ENCODE results near the gene RTTN. TPM values are rescaled to one million over a fixed set of nuclear protein-coding genes. Genes with fewer than 3 reads are reported as not detected.
A peak's percentile ranks its signal among the peaks of the same experiment; 100 is the strongest.

The RTTN gene
- total RNA-seq, 1 experiment from 2014 or later, result 25.9 TPM

GRCh38 chr18:69969491-69969890 lies 236.0 kb downstream of the RTTN start:
- no peak overlapping the region for H3K4me3 ChIP-seq (ENCODE audit: low read depth, low read length, poor library complexity, severe bottlenecking)
- H3K36me3 ChIP-seq (ENCODE audit: insufficient read depth, low read length, poor library complexity, severe bottlenecking), result no peaks in the 10 kb centered on the region
- no peak overlapping the region for H3K27ac ChIP-seq (ENCODE audit: low read depth, low read length, poor library complexity, severe bottlenecking)
- H3K4me1 ChIP-seq (ENCODE audit: insufficient read depth, low read length, poor library complexity, severe bottlenecking), result peaks cover 13% of the 10 kb centered on the region
- TF ChIP-seq CTCF (conservative IDR thresholded peaks at IDR 0.05; ENCODE audit: low read depth, low read length) (no peak), EZH2 (IDR thresholded peaks at IDR 0.05; ENCODE audit: borderline replicate concordance, low read depth, low read length, poor library complexity, severe bottlenecking) (no peak)
- ChIA-PET POLR2A (ENCODE audit: low non-redundant PET) (no interaction called here), CTCF (no interaction called here)
- no peaks in the 10 kb centered on the region for H3K27me3 ChIP-seq (replicated peaks; ENCODE audit: insufficient read depth, low read depth, low read length, poor library complexity)
- no TSS peak for BruUV-seq (replicated peaks)
- DNase-seq (ENCODE audit: low spot score), result peak; percentile 84
- intact Hi-C loops (cut with micrococcal nuclease; ENCODE audit: unreplicated experiment), result no loop called here
- peaks cover 4% of the 10 kb centered on the region for H3K9me3 ChIP-seq (ENCODE audit: low read depth, low read length, poor library complexity, severe bottlenecking)

- POLR2A ChIA-PET (ENCODE audit: low non-redundant PET), result no interaction called here
- H3K9me3 ChIP-seq (ENCODE audit: low read depth, low read length, poor library complexity, severe bottlenecking), result peaks cover 4% of the 10 kb centered on the region
These were observed 237.4 kb downstream of the RTTN start for GRCh38 chr18:69968039-69968438.

GRCh38 chr18:69963196-69963595 lies 242.3 kb downstream of the RTTN start:
- POLR2A ChIA-PET (ENCODE audit: low non-redundant PET), result no interaction called here
- intact Hi-C loops (cut with micrococcal nuclease; ENCODE audit: unreplicated experiment), result no loop called here

More at GRCh38 chr18:69968039-69968438, 237.4 kb downstream of the RTTN start:
- peaks cover 13% of the 10 kb centered on the region for H3K4me1 ChIP-seq (ENCODE audit: insufficient read depth, low read length, poor library complexity, severe bottlenecking)
- DNase-seq (ENCODE audit: low spot score), result no peak
- no peaks in the 10 kb centered on the region for H3K36me3 ChIP-seq (ENCODE audit: insufficient read depth, low read length, poor library complexity, severe bottlenecking)
- H3K27me3 ChIP-seq (replicated peaks; ENCODE audit: insufficient read depth, low read depth, low read length, poor library complexity), result no peaks in the 10 kb centered on the region
- BruUV-seq (replicated peaks), result no TSS peak
- H3K27ac ChIP-seq (ENCODE audit: low read depth, low read length, poor library complexity, severe bottlenecking), result no peak overlapping the region
- TF ChIP-seq CTCF (conservative IDR thresholded peaks at IDR 0.05; ENCODE audit: low read depth, low read length), result no peak
- TF ChIP-seq EZH2 (IDR thresholded peaks at IDR 0.05; ENCODE audit: borderline replicate concordance, low read depth, low read length, poor library complexity, severe bottlenecking), result no peak
- intact Hi-C loops (cut with micrococcal nuclease; ENCODE audit: unreplicated experiment), result no loop called here
- H3K4me3 ChIP-seq (ENCODE audit: low read depth, low read length, poor library complexity, severe bottlenecking), result no peak overlapping the region
- CTCF ChIA-PET, result no interaction called here

More at GRCh38 chr18:69963196-69963595, 242.3 kb downstream of the RTTN start:
- H3K4me3 ChIP-seq (ENCODE audit: low read depth, low read length, poor library complexity, severe bottlenecking), result no peak overlapping the region
- no peaks in the 10 kb centered on the region for H3K9me3 ChIP-seq (ENCODE audit: low read depth, low read length, poor library complexity, severe bottlenecking)
- no TSS peak for BruUV-seq (replicated peaks)
- no peak overlapping the region for H3K27ac ChIP-seq (ENCODE audit: low read depth, low read length, poor library complexity, severe bottlenecking)
- H3K36me3 ChIP-seq (ENCODE audit: insufficient read depth, low read length, poor library complexity, severe bottlenecking), result no peaks in the 10 kb centered on the region
- no peaks in the 10 kb centered on the region for H3K27me3 ChIP-seq (replicated peaks; ENCODE audit: insufficient read depth, low read depth, low read length, poor library complexity)
- CTCF ChIA-PET, result no interaction called here
- no peak for TF ChIP-seq EZH2 (IDR thresholded peaks at IDR 0.05; ENCODE audit: borderline replicate concordance, low read depth, low read length, poor library complexity, severe bottlenecking)
- no peak for TF ChIP-seq CTCF (conservative IDR thresholded peaks at IDR 0.05; ENCODE audit: low read depth, low read length)
- no peak for DNase-seq (ENCODE audit: low spot score)
- H3K4me1 ChIP-seq (ENCODE audit: insufficient read depth, low read length, poor library complexity, severe bottlenecking), result no peaks in the 10 kb centered on the region
